ENCODE results near the gene MAP3K12. TPM values are rescaled to one million over a fixed set of nuclear protein-coding genes. Genes with fewer than 3 reads are reported as not detected.
"Not testable (repeated sequence)": the region's sequence is repeated elsewhere in the genome, so short reads cannot be mapped to it uniquely, and the experiment has no call there.

The MAP3K12 gene
- total RNA-seq, 1 donor from 2014 or later, result 17.2 TPM

- peak overlapping the region; percentile 98 for H3K4me2 ChIP-seq
- DNase-seq (ENCODE audit: low spot score), result peak; percentile 95
- H4K20me1 ChIP-seq (ENCODE audit: low read depth), result peaks cover 49% of the 10 kb centered on the region
- peak overlapping the region; percentile 99 for H3K27ac ChIP-seq
- H3K36me3 ChIP-seq, result peaks cover 24% of the 10 kb centered on the region
- H3K4me1 ChIP-seq, result peaks cover 29% of the 10 kb centered on the region
- peak overlapping the region; percentile 99 for H3K27ac Mint-ChIP-seq
- no peaks in the 10 kb centered on the region for H3K27me3 Mint-ChIP-seq (ENCODE audit: insufficient read depth, low read depth)
- peaks cover 30% of the 10 kb centered on the region for H3K4me1 Mint-ChIP-seq
- H3K4me3 Mint-ChIP-seq, result peak overlapping the region; percentile 98
- H3K27me3 ChIP-seq, result no peaks in the 10 kb centered on the region
- peaks cover 53% of the 10 kb centered on the region for H3K79me2 ChIP-seq (ENCODE audit: low read depth)
- H3K9me3 ChIP-seq (ENCODE audit: low read depth), result no peaks in the 10 kb centered on the region
- H3K9me3 Mint-ChIP-seq, result no peaks in the 10 kb centered on the region
- peaks cover 65% of the 10 kb centered on the region for H3F3A ChIP-seq (ENCODE audit: low read depth)
- H3K4me3 ChIP-seq, result peak overlapping the region; percentile 86
- TF ChIP-seq EZH2 (IDR thresholded peaks at IDR 0.05) (no peak), CTCF (IDR thresholded peaks at IDR 0.05) (peak; percentile 57), EZH2phosphoT487 (IDR thresholded peaks at IDR 0.05) (no peak)
- peak overlapping the region; percentile 99 for H3K9ac ChIP-seq
- peaks cover 35% of the 10 kb centered on the region for H3K36me3 Mint-ChIP-seq
- no peak overlapping the region for H2AFZ ChIP-seq (replicated peaks)
Measured at GRCh38 chr12:53452159-53453077, 46.8 kb downstream of the MAP3K12 start.

- peak within 1 kb of the TSS; percentile 99 for H3K9ac ChIP-seq
- H3K27ac ChIP-seq, result peak within 1 kb of the TSS; percentile 99
- peak within 1 kb of the TSS; percentile 86 for H3K4me3 ChIP-seq
- peak within 1 kb of the TSS; percentile 99 for H3K27ac Mint-ChIP-seq
- H3K4me3 Mint-ChIP-seq, result peak within 1 kb of the TSS; percentile 98
- H3F3A ChIP-seq (ENCODE audit: low read depth), result peaks cover 58% of the 10 kb centered on the region
- H3K27me3 ChIP-seq, result no peaks in the 10 kb centered on the region
- H3K36me3 ChIP-seq, result peaks cover 23% of the 10 kb centered on the region
- no peaks in the 10 kb centered on the region for H3K27me3 Mint-ChIP-seq (ENCODE audit: insufficient read depth, low read depth)
- H3K36me3 Mint-ChIP-seq, result peaks cover 32% of the 10 kb centered on the region
- TF ChIP-seq EZH2phosphoT487 (IDR thresholded peaks at IDR 0.05) (no peak), CTCF (IDR thresholded peaks at IDR 0.05) (peak; percentile 91), EZH2 (IDR thresholded peaks at IDR 0.05) (no peak)
- H3K9me3 ChIP-seq (ENCODE audit: low read depth), result no peaks in the 10 kb centered on the region
- peak within 1 kb of the TSS; percentile 98 for H3K4me2 ChIP-seq
- H4K20me1 ChIP-seq (ENCODE audit: low read depth), result peaks cover 42% of the 10 kb centered on the region
- H3K79me2 ChIP-seq (ENCODE audit: low read depth), result peaks cover 46% of the 10 kb centered on the region
- DNase-seq (ENCODE audit: low spot score), result peak; percentile 100
- peaks cover 29% of the 10 kb centered on the region for H3K4me1 ChIP-seq
- peaks cover 26% of the 10 kb centered on the region for H3K4me1 Mint-ChIP-seq
- H3K9me3 Mint-ChIP-seq, result no peaks in the 10 kb centered on the region
- H2AFZ ChIP-seq (replicated peaks), result peak within 1 kb of the TSS; percentile 45
Measured at GRCh38 chr12:53451661-53452158, 47.5 kb downstream of the MAP3K12 start, which contains the start of gene PCBP2. PCBP2 (plus strand) TSS chr12:53452102; CDS start chr12:53454801, 2,699 bp downstream.

- Histone ChIP-seq H3K9me3 (ENCODE audit: low read depth) (no peaks in the 10 kb centered on the region), H2AFZ (replicated peaks) (no peak overlapping the region), H3K27ac (no peak overlapping the region), H3K79me2 (ENCODE audit: low read depth) (peaks cover 38% of the 10 kb centered on the region), H3K27me3 (no peaks in the 10 kb centered on the region), H3K36me3 (peaks cover 15% of the 10 kb centered on the region), H3F3A (ENCODE audit: low read depth) (peaks cover 50% of the 10 kb centered on the region), H3K4me3 (no peak overlapping the region), H3K4me2 (no peak overlapping the region), H3K9ac (no peak overlapping the region), H4K20me1 (ENCODE audit: low read depth) (peaks cover 34% of the 10 kb centered on the region), H3K4me1 (peaks cover 29% of the 10 kb centered on the region)
- H3K4me1 Mint-ChIP-seq, result peaks cover 24% of the 10 kb centered on the region
- TF ChIP-seq EZH2phosphoT487 (IDR thresholded peaks at IDR 0.05) (no peak), CTCF (IDR thresholded peaks at IDR 0.05) (no peak), EZH2 (IDR thresholded peaks at IDR 0.05) (no peak)
- no peaks in the 10 kb centered on the region for H3K27me3 Mint-ChIP-seq (ENCODE audit: insufficient read depth, low read depth)
- H3K27ac Mint-ChIP-seq, result no peak overlapping the region
- no peaks in the 10 kb centered on the region for H3K9me3 Mint-ChIP-seq
- DNase-seq (ENCODE audit: low spot score), result no peak
- peaks cover 28% of the 10 kb centered on the region for H3K36me3 Mint-ChIP-seq
- H3K4me3 Mint-ChIP-seq, result no peak overlapping the region
Measured at GRCh38 chr12:53450936-53451335, 48.3 kb downstream of the MAP3K12 start.

- Mint-ChIP-seq H3K4me1 (peaks cover 21% of the 10 kb centered on the region), H3K36me3 (peaks cover 12% of the 10 kb centered on the region)
- not testable (repeated sequence) for DNase-seq (ENCODE audit: low spot score); H3K27ac ChIP-seq; H4K20me1 ChIP-seq (ENCODE audit: low read depth); H3K4me3 ChIP-seq; H3K9me3 ChIP-seq (ENCODE audit: low read depth); H2AFZ ChIP-seq (replicated peaks); H3K27me3 Mint-ChIP-seq (ENCODE audit: insufficient read depth, low read depth); H3K27me3 ChIP-seq; H3K9ac ChIP-seq; H3K4me2 ChIP-seq; H3K27ac Mint-ChIP-seq; H3K4me3 Mint-ChIP-seq; H3K36me3 ChIP-seq; H3K9me3 Mint-ChIP-seq
- Histone ChIP-seq H3F3A (ENCODE audit: low read depth) (peaks cover 16% of the 10 kb centered on the region), H3K4me1 (peaks cover 12% of the 10 kb centered on the region), H3K79me2 (ENCODE audit: low read depth) (peaks cover 14% of the 10 kb centered on the region)
Measured at GRCh38 chr12:53444593-53445325, 54.5 kb downstream of the MAP3K12 start.

Data from neural progenitor cell (in vitro differentiated cells).